HL-60 (cell line): ENCODE measurements around the gene TTLL11.

Experiments used
- DNase-seq, 2 experiments: peaks; one replicate each; pipeline ENCODE4 v3.0.0-alpha.2; 2010 to 2020; ENCODE audit warnings: low read depth in 1 of 2, low spot score in 1 of 2
- H3K27ac ChIP-seq: fragments of 250-450 bp; sonication (Bioruptor Pico); replicated peaks from 2 replicates; pipeline ENCODE4 v1.5.1; 2020; ENCODE audit warnings: mild to moderate bottlenecking, moderate library complexity
- H3K27me3 ChIP-seq: fragments of 250-450 bp; sonication (Bioruptor Pico); 2 replicates; pipeline ENCODE4 v1.5.1; 2021; ENCODE audit warnings: mild to moderate bottlenecking, moderate library complexity; ENCODE audit not compliant: insufficient read depth, poor library complexity, severe bottlenecking
- H3K4me3 ChIP-seq: replicated peaks from 2 replicates; pipeline ENCODE4 v1.5.1; 2011; ENCODE audit warnings: mild to moderate bottlenecking, control low read depth, low read length; ENCODE audit not compliant: insufficient read depth
- GABPA ChIP-seq: IDR thresholded peaks from 2 replicates; pipeline ENCODE4 v1.6.1; 2012; ENCODE audit warnings: low read depth
- POLR2AphosphoS5 ChIP-seq: IDR thresholded peaks from 2 replicates; pipeline ENCODE4 v1.6.1; 2012; ENCODE audit warnings: low read depth
- SPI1 ChIP-seq: IDR thresholded peaks from 2 replicates; pipeline ENCODE4 v1.6.1; 2012; ENCODE audit warnings: low read depth, mild to moderate bottlenecking, borderline replicate concordance
- TF ChIP-seq, protein P1 (sequence below): IDR thresholded peaks from 2 replicates; pipeline ENCODE4 v1.6.1; 2012; ENCODE audit warnings: low read depth; ENCODE audit not compliant: insufficient replicate concordance
- TF ChIP-seq, protein P2 (sequence below): IDR thresholded peaks from one replicate; pipeline ENCODE4 v1.5.1; 2011; ENCODE audit warnings: low read length, control low read depth, inconsistent platforms; ENCODE audit not compliant: insufficient read depth

The TTLL11 gene

DNA sequence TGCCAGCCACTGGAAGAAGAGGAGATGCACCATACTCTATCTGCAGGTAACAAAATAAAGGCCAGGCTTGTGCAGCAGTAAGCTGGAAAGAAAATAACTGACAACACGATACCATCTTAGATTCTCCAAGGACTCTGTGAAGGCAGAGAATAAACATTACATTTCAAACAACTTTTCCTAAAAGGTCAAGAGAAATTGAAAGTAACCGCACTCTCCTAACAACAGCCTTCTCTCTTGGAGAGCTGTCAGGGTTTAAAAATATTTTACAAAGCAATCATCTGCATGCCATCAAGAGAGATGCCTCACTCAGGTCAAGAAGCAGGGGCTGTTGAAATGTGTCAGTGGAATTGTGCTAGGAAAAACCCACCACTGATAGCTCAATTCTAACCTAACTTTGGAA is 13.5 kb upstream of the TTLL11 start:
- DNase-seq: no peak
- Histone ChIP-seq H3K27me3 (no peaks in the 10 kb centered on the region), H3K27ac (no peak overlapping the region), H3K4me3 (no peak overlapping the region)
- TF ChIP-seq, protein P1, sequence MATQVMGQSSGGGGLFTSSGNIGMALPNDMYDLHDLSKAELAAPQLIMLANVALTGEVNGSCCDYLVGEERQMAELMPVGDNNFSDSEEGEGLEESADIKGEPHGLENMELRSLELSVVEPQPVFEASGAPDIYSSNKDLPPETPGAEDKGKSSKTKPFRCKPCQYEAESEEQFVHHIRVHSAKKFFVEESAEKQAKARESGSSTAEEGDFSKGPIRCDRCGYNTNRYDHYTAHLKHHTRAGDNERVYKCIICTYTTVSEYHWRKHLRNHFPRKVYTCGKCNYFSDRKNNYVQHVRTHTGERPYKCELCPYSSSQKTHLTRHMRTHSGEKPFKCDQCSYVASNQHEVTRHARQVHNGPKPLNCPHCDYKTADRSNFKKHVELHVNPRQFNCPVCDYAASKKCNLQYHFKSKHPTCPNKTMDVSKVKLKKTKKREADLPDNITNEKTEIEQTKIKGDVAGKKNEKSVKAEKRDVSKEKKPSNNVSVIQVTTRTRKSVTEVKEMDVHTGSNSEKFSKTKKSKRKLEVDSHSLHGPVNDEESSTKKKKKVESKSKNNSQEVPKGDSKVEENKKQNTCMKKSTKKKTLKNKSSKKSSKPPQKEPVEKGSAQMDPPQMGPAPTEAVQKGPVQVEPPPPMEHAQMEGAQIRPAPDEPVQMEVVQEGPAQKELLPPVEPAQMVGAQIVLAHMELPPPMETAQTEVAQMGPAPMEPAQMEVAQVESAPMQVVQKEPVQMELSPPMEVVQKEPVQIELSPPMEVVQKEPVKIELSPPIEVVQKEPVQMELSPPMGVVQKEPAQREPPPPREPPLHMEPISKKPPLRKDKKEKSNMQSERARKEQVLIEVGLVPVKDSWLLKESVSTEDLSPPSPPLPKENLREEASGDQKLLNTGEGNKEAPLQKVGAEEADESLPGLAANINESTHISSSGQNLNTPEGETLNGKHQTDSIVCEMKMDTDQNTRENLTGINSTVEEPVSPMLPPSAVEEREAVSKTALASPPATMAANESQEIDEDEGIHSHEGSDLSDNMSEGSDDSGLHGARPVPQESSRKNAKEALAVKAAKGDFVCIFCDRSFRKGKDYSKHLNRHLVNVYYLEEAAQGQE: no peak
- TF ChIP-seq GABPA (no peak), SPI1 (no peak), POLR2AphosphoS5 (no peak)
- TF ChIP-seq, protein P2, sequence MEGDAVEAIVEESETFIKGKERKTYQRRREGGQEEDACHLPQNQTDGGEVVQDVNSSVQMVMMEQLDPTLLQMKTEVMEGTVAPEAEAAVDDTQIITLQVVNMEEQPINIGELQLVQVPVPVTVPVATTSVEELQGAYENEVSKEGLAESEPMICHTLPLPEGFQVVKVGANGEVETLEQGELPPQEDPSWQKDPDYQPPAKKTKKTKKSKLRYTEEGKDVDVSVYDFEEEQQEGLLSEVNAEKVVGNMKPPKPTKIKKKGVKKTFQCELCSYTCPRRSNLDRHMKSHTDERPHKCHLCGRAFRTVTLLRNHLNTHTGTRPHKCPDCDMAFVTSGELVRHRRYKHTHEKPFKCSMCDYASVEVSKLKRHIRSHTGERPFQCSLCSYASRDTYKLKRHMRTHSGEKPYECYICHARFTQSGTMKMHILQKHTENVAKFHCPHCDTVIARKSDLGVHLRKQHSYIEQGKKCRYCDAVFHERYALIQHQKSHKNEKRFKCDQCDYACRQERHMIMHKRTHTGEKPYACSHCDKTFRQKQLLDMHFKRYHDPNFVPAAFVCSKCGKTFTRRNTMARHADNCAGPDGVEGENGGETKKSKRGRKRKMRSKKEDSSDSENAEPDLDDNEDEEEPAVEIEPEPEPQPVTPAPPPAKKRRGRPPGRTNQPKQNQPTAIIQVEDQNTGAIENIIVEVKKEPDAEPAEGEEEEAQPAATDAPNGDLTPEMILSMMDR: no peak

DNA sequence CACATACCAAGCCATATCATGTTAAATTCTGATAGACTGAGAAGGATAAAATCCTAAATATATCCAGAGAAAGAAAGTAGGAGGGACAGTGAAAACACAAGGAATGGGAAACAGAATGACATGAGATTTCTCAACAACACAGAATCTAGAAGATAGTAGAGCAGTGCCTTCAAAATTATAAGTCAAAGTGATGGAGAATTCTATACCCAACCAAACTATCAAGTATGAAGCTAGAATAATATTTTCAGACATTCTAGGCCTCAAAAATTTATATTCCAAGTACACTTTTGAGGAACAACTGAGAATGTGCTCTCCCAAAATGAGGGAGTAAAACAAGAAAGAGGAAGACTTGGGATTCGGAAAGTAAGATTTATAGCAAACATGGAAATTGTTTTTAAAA is 10.9 kb upstream of the TTLL11 start:
- no peak overlapping the region for H3K27ac ChIP-seq
- no peak overlapping the region for H3K4me3 ChIP-seq
- DNase-seq: no peak
- TF ChIP-seq, protein P2: no peak
- TF ChIP-seq SPI1 (no peak), POLR2AphosphoS5 (no peak), GABPA (no peak)
- TF ChIP-seq, protein P1: no peak
- no peaks in the 10 kb centered on the region for H3K27me3 ChIP-seq

DNA sequence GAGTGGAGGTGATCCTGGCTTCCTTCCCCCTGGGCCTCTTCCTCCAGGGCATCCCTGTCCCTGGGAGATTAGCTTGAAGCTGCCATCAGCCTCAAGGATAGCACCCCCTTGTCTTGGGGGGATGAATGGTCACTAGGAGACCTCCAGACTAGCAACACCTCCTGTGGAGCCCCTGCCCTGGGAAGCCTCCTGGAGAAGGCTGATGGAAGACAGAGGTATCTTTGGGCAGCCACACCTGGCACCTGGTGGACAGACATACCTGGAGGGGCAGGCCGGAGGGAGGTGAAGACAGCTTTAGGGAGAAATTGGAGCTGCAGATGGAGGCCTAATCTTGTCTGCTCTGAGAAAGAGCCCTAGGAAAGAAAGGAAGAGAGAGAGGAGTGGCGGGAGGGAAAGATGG is 9.0 kb upstream of the TTLL11 start:
- TF ChIP-seq, protein P1: no peak
- TF ChIP-seq SPI1 (no peak), POLR2AphosphoS5 (no peak)
- TF ChIP-seq, protein P2: no peak
- DNase-seq: no peak
- Histone ChIP-seq H3K27me3 (no peaks in the 10 kb centered on the region), H3K4me3 (no peak overlapping the region), H3K27ac (no peak overlapping the region)
